SJSA1 (cell line): ENCODE results near the gene TMSB4X. TPM values are rescaled to one million over a fixed set of nuclear protein-coding genes. Genes with fewer than 3 reads are reported as not detected.
"Not testable (repeated sequence)": the region's sequence is repeated elsewhere in the genome, so short reads cannot be mapped to it uniquely, and the experiment has no call there.

Experiments used
- DNase-seq, 2 experiments: peaks; one replicate each; pipeline ENCODE4 v3.0.0-alpha.2; 2015 to 2020; ENCODE audit warnings: low spot score in 2 of 2, low read depth in 1 of 2
- H3K27ac ChIP-seq: fragments of 250-450 bp; sonication (Bioruptor Pico); 2 replicates; pipeline ENCODE4 v1.5.1; 2020; ENCODE audit warnings: mild to moderate bottlenecking, moderate library complexity
- H3K27me3 ChIP-seq: fragments of 250-450 bp; sonication (Bioruptor Pico); replicated peaks from 2 replicates; pipeline ENCODE4 v1.5.1; 2020; ENCODE audit warnings: mild to moderate bottlenecking, moderate library complexity
- H3K36me3 ChIP-seq: fragments of 250-450 bp; sonication (Bioruptor Pico); 2 replicates; pipeline ENCODE4 v1.5.1; 2020; ENCODE audit warnings: mild to moderate bottlenecking
- H3K4me1 ChIP-seq: fragments of 250-450 bp; sonication (Bioruptor Pico); replicated peaks from 2 replicates; pipeline ENCODE4 v1.6.1; 2021; ENCODE audit warnings: mild to moderate bottlenecking
- H3K4me3 ChIP-seq: fragments of 250-450 bp; sonication (Bioruptor Pico); 2 replicates; pipeline ENCODE4 v1.5.1; 2020; ENCODE audit warnings: mild to moderate bottlenecking
- H3K9me3 ChIP-seq: fragments of 250-450 bp; sonication (Bioruptor Pico); replicated peaks from 2 replicates; pipeline ENCODE4 v1.5.1; 2020; ENCODE audit warnings: mild to moderate bottlenecking
- total RNA-seq: library from RNA; depleted of rRNA; stranded (reverse); fragments of >200 nt; shearing (Covaris generic); gene quantifications from 2 replicates; pipeline ENCODE4 v1.2.3, GENCODE V29; 2014; rRNA removed

The TMSB4X gene
- total RNA-seq, result 4,755 and 8,566 TPM in 2 replicates

DNA sequence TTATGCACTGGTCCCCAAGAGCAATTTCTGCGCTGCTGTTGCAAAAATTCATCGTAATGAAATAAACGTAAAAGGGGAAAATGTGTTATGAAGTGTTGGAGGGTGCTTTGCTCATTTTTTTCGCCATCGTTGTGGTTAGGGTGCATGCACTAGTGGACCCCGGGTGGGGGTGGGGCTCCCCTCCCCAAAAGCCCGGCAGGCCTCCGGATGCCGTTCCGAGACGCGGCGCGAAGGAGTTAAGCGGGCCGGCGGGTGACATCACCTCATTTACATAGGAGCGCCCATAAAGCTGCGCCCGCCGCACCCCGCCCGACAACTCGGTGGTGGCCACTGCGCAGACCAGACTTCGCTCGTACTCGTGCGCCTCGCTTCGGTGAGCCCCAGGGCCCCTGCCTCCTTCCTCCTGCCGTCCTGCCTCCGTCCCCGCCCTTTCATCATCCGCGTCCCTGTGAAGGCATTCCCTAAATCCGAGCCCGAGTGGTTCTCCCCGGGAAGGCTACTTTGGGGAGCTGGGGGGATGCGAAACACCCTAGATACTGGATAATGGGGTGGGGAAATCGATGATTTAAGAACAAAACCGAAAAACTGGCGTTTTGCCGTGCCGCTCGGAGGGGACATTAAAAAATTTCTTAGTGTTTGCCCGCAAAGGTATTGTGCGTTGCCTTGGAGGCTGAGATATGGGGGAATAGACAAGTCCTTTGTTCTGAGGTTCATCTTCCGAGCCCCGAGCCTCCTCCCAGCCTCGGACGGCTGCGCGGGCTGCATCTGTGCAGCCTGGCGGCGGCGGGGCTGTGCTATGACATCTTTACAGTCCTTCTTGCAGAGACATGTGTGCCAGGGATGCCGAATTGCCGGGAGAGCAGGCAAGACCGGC lies at the start of gene TMSB4X:
Gene TMSB4X, plus strand, starts transcription at position 315 of the 874 bp plus-strand sequence.
- Histone ChIP-seq H3K4me3 (peak within 1 kb of the TSS; percentile 63), H3K27ac (peak within 1 kb of the TSS; percentile 87), H3K9me3 (no peaks in the 10 kb centered on the region), H3K4me1 (peaks cover 33% of the 10 kb centered on the region), H3K36me3 (peaks cover 33% of the 10 kb centered on the region), H3K27me3 (no peaks in the 10 kb centered on the region)
- peak; percentile 80 to 90 for DNase-seq

- Histone ChIP-seq H3K4me1 (no peaks in the 10 kb centered on the region; the same call in 1 of the 2 replicates), H3K4me3 (no peak overlapping the region), H3K36me3 (no peaks in the 10 kb centered on the region), H3K27ac (no peak overlapping the region), H3K9me3 (no peaks in the 10 kb centered on the region), H3K27me3 (no peaks in the 10 kb centered on the region)
- DNase-seq, result no peak
Observed at GRCh38 chrX:12929701-12930100, 45.2 kb upstream of the TMSB4X start.

DNA sequence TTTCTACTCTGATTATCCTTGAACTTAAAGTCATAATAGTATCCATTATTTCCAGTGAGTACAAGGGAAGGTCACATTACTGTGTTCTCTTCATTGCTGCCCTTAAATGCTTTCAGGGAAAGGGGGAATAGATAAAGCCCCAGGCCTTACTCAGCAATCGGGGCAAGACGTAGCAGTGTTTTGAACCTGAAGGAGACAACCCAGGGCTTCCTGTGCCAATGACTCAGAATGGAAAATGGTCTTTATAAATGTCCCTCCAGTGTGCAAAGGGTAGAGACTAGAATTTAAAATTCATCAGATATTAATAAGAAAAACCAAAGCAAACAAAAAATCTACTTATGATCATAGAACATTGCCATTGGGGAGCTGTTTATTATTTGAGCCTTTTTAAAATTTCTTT lies 44.8 kb upstream of the TMSB4X start:
- Histone ChIP-seq H3K4me1 (no peaks in the 10 kb centered on the region; the same call in 1 of the 2 replicates), H3K27me3 (no peaks in the 10 kb centered on the region), H3K27ac (no peak overlapping the region), H3K36me3 (no peaks in the 10 kb centered on the region), H3K9me3 (no peaks in the 10 kb centered on the region), H3K4me3 (no peak overlapping the region)
- no peak for DNase-seq

DNA sequence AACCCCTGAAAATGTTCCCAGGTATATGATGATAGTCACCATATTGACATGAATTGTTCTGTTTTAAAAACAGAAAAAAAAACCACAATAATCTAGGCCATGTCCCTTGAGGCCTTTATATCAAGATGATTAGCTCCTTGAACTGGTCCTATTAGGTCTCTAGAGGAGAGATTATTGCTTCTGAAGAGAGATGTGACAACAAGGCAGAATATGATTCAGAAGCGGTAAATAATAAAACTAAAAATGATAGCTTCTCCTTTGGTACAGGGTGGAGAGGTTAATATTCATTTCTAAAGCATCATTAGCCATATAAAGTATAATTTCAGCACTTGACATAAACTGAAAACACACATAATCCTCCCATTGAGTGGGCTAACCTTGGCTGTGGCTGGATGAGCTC lies 42.7 kb upstream of the TMSB4X start:
- no peak for DNase-seq
- no peak overlapping the region for H3K4me3 ChIP-seq
- no peak overlapping the region for H3K27ac ChIP-seq
- H3K9me3 ChIP-seq, result no peaks in the 10 kb centered on the region
- no peaks in the 10 kb centered on the region for H3K36me3 ChIP-seq
- H3K27me3 ChIP-seq, result no peaks in the 10 kb centered on the region
- H3K4me1 ChIP-seq, result no peaks in the 10 kb centered on the region; the same call in 1 of the 2 replicates

GRCh38 chrX:12934850-12935249 lies 40.1 kb upstream of the TMSB4X start:
- no peak overlapping the region for H3K4me3 ChIP-seq
- peaks cover 9% of the 10 kb centered on the region for H3K4me1 ChIP-seq
- DNase-seq, result no peak

GRCh38 chrX:12936947-12937346 lies 38.0 kb upstream of the TMSB4X start:
- DNase-seq, result no peak
- no peaks in the 10 kb centered on the region for H3K36me3 ChIP-seq
- H3K9me3 ChIP-seq, result no peaks in the 10 kb centered on the region

More at GRCh38 chrX:12934850-12935249, 40.1 kb upstream of the TMSB4X start:
- Histone ChIP-seq H3K9me3 (no peaks in the 10 kb centered on the region), H3K27ac (no peak overlapping the region), H3K36me3 (no peaks in the 10 kb centered on the region), H3K27me3 (no peaks in the 10 kb centered on the region)

DNA sequence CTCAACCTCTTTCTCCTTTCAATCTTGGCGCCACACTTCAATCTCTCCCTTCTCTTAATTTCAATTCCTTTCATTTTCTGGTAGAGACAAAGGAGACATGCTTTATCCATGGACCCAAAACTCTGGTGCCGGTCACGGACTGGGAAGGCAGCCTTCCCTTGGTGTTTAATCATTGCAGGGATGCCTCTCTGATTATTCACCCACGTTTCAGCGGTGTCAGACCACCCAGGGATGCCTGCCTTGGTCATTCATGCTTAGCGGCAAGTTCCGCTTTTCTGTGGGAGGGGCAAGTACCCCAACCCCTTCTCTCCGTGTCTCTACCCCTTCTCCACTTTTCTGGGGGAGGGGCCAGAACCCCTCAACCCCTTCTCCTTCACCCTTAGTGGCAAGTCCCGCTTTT lies 34.4 kb upstream of the TMSB4X start:
- not testable (repeated sequence) for H3K4me3 ChIP-seq, H3K9me3 ChIP-seq, H3K27me3 ChIP-seq, H3K36me3 ChIP-seq
- peak overlapping the region; percentile 90 for H3K27ac ChIP-seq
- DNase-seq, result peak; percentile 55 to 79
- H3K4me1 ChIP-seq, result peaks cover 21% of the 10 kb centered on the region

More at GRCh38 chrX:12936947-12937346, 38.0 kb upstream of the TMSB4X start:
- Histone ChIP-seq H3K27ac (no peak overlapping the region), H3K4me3 (no peak overlapping the region), H3K4me1 (peaks cover 21% of the 10 kb centered on the region), H3K27me3 (no peaks in the 10 kb centered on the region)

DNA sequence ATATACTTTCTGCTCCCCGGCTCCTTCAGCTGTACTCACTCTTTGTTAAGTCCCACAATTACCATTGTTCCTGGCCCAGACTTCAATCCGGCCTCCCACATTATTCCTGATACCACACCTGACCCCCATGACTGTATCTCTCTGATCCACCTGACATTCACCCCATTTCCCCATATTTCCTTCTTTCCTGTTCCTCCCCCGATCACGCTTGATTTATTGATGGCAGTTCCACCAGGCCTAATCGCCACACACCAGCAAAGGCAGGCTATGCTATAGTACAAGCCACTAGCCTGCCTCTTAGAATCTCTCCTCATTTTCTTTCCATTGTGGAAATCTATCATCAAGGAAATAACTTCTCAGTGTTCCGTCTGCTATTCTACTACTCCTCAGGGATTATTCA lies 31.3 kb upstream of the TMSB4X start:
- H3K4me1 ChIP-seq, result peaks cover 38% of the 10 kb centered on the region
- not testable (repeated sequence) for H3K9me3 ChIP-seq, H3K27ac ChIP-seq, H3K4me3 ChIP-seq, DNase-seq, H3K27me3 ChIP-seq, H3K36me3 ChIP-seq

- H3K36me3 ChIP-seq, H3K4me3 ChIP-seq, H3K27me3 ChIP-seq, H3K27ac ChIP-seq, H3K9me3 ChIP-seq, DNase-seq: not testable (repeated sequence)
- H3K4me1 ChIP-seq, result peaks cover 38% of the 10 kb centered on the region
Observed at GRCh38 chrX:12944452-12944851, 30.5 kb upstream of the TMSB4X start.

DNA sequence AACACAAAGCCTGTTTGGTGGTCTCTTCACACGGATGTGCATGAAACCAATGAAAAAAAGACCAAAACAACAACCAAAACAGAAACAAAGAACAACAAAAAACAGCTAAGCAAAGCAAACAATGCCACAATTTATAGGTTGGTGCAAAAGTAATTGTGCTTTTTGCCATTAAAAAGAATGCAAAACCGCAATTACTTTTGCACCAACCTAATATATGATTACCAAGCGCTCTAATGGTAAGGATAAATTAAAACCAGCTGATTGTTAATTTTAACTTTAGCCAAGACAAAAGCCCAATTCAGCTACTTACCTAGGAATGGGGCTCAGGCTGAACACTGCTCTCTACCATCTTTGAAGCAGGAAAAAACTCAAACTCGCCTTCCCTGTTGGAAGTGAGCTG lies 29.4 kb upstream of the TMSB4X start:
- Histone ChIP-seq H3K4me1 (peaks cover 43% of the 10 kb centered on the region), H3K36me3 (no peaks in the 10 kb centered on the region), H3K27me3 (no peaks in the 10 kb centered on the region), H3K27ac (no peak overlapping the region), H3K9me3 (no peaks in the 10 kb centered on the region), H3K4me3 (no peak overlapping the region)
- no peak for DNase-seq

- H3K27ac ChIP-seq, result peak overlapping the region; percentile 81
- no peaks in the 10 kb centered on the region for H3K36me3 ChIP-seq
- no peak for DNase-seq
- H3K9me3 ChIP-seq, result no peaks in the 10 kb centered on the region
- peaks cover 38% of the 10 kb centered on the region for H3K4me1 ChIP-seq
- H3K27me3 ChIP-seq, result no peaks in the 10 kb centered on the region
- H3K4me3 ChIP-seq, result no peak overlapping the region
Observed at GRCh38 chrX:12946406-12946805, 28.5 kb upstream of the TMSB4X start.

- Histone ChIP-seq H3K27me3 (no peaks in the 10 kb centered on the region), H3K36me3 (no peaks in the 10 kb centered on the region), H3K27ac (peak overlapping the region; percentile 81), H3K9me3 (no peaks in the 10 kb centered on the region), H3K4me3 (no peak overlapping the region), H3K4me1 (peaks cover 37% of the 10 kb centered on the region)
- peak; percentile 74 to 80 for DNase-seq
Observed at GRCh38 chrX:12946838-12947544, 27.9 kb upstream of the TMSB4X start.

GRCh38 chrX:12947545-12948235 lies 27.2 kb upstream of the TMSB4X start:
- peak overlapping the region; percentile 81; the same call in 1 of the 2 replicates for H3K27ac ChIP-seq
- H3K4me1 ChIP-seq, result peaks cover 37% of the 10 kb centered on the region
- no peaks in the 10 kb centered on the region for H3K36me3 ChIP-seq
- no peaks in the 10 kb centered on the region for H3K27me3 ChIP-seq
- DNase-seq, result no peak
- no peak overlapping the region for H3K4me3 ChIP-seq
- H3K9me3 ChIP-seq, result no peaks in the 10 kb centered on the region
